CD14-positive monocyte (primary cell): Measurements from ENCODE around the gene F13A1. TPM values are rescaled to one million over a fixed set of nuclear protein-coding genes. Genes with fewer than 3 reads are reported as not detected.

Experiments
- DNase-seq, 3 donors: peaks; one replicate each; pipeline ENCODE4 v3.0.0-alpha.2; 2011 to 2022
- H2AFZ ChIP-seq: 2 replicates; pipeline ENCODE4 v1.6.0; 2012; ENCODE audit warnings: mild to moderate bottlenecking, low read depth, low read length, inconsistent platforms; ENCODE audit not compliant: insufficient read depth, poor library complexity, severe bottlenecking
- H3K27ac ChIP-seq, 2 donors: 1 replicate in 1 of 2; 2 replicates in 1 of 2; pipeline ENCODE4 v1.5.1; 2012 to 2013; ENCODE audit warnings: low read length in 2 of 2, control low read depth in 1 of 2, inconsistent platforms in 1 of 2, low read depth in 1 of 2, mild to moderate bottlenecking in 1 of 2
- H3K27me3 ChIP-seq, 2 donors: one replicate each; pipeline versions ENCODE4 v1.6.0 to v1.6.1; 2011 to 2013; ENCODE audit warnings: low read length in 2 of 2; ENCODE audit not compliant: control insufficient read depth in 2 of 2, insufficient read depth in 2 of 2
- H3K36me3 ChIP-seq, 2 donors: replicated peaks in 1 of 2; 1 replicate in 1 of 2; 2 replicates in 1 of 2; pipeline versions ENCODE4 v1.5.1 to v1.6.1; 2012 to 2013; ENCODE audit warnings: low read length in 2 of 2, control low read depth in 1 of 2, inconsistent platforms in 1 of 2, mild to moderate bottlenecking in 1 of 2; ENCODE audit not compliant: insufficient read depth in 2 of 2, control insufficient read depth in 1 of 2
- H3K4me1 ChIP-seq, 2 donors: 1 replicate in 1 of 2; 2 replicates in 1 of 2; pipeline versions ENCODE4 v1.5.1 to v1.6.1; 2012 to 2013; ENCODE audit warnings: low read length in 2 of 2, control low read depth in 1 of 2, inconsistent platforms in 1 of 2, mild to moderate bottlenecking in 1 of 2, moderate library complexity in 1 of 2; ENCODE audit not compliant: insufficient read depth in 2 of 2, control insufficient read depth in 1 of 2
- H3K4me2 ChIP-seq: replicated peaks from 2 replicates; pipeline ENCODE3; 2012; ENCODE audit warnings: low read length, moderate library complexity, mild to moderate bottlenecking; ENCODE audit not compliant: poor library complexity, severe bottlenecking; ENCODE audit errors: extremely low read depth
- H3K4me3 ChIP-seq, 3 experiments: fragments of 200-600 bp in 1 of 3; sonication (generic) in 1 of 3; replicated peaks in 1 of 3; 1 replicate in 2 of 3; 2 replicates in 1 of 3; pipeline ENCODE4 v1.5.1; 2011 to 2013; ENCODE audit warnings: low read length in 3 of 3, mild to moderate bottlenecking in 3 of 3, control low read depth in 2 of 3, low read depth in 2 of 3, inconsistent platforms in 1 of 3, moderate library complexity in 1 of 3
- H3K79me2 ChIP-seq: 2 replicates; pipeline ENCODE4 v1.6.0; 2012; ENCODE audit warnings: mild to moderate bottlenecking, control low read depth, inconsistent platforms, low read length, moderate library complexity; ENCODE audit not compliant: insufficient read depth
- H3K9ac ChIP-seq: 2 replicates; pipeline ENCODE4 v1.6.0; 2017; ENCODE audit warnings: low read length, mild to moderate bottlenecking; ENCODE audit not compliant: insufficient read depth, poor library complexity, severe bottlenecking
- H3K9me3 ChIP-seq, 2 donors: replicated peaks in 1 of 2; 1 replicate in 1 of 2; 2 replicates in 1 of 2; pipeline versions ENCODE4 v1.5.1 to v1.6.1; 2012 to 2013; ENCODE audit warnings: low read length in 2 of 2, control low read depth in 1 of 2; ENCODE audit not compliant: control insufficient read depth in 1 of 2, insufficient read depth in 1 of 2
- H4K20me1 ChIP-seq: 2 replicates; pipeline ENCODE4 v1.6.0; 2012; ENCODE audit warnings: mild to moderate bottlenecking, low read length, control low read depth, moderate library complexity; ENCODE audit not compliant: insufficient read depth
- H3K27ac Mint-ChIP-seq, 7 donors: one replicate each; pipeline ENCODE4 v1.8.0; 2020; ENCODE audit warnings: mild to moderate bottlenecking in 7 of 7, mixed read lengths in 7 of 7, moderate library complexity in 6 of 7, inconsistent platforms in 2 of 7
- H3K27me3 Mint-ChIP-seq, 3 donors: one replicate each; pipeline ENCODE4 v1.8.0; 2021 to 2022; ENCODE audit warnings: low read depth in 3 of 3, mild to moderate bottlenecking in 3 of 3, mixed read lengths in 3 of 3, moderate library complexity in 3 of 3, inconsistent platforms in 1 of 3
- H3K36me3 Mint-ChIP-seq, 2 donors: one replicate each; pipeline ENCODE4 v1.8.0; 2020; ENCODE audit warnings: mixed read lengths in 2 of 2, inconsistent platforms in 1 of 2, mild to moderate bottlenecking in 1 of 2
- H3K4me1 Mint-ChIP-seq: one replicate; pipeline ENCODE4 v1.8.0; 2020; ENCODE audit warnings: mild to moderate bottlenecking, mixed read lengths
- H3K4me3 Mint-ChIP-seq, 2 donors: one replicate each; pipeline ENCODE4 v1.8.0; 2020; ENCODE audit warnings: mild to moderate bottlenecking in 2 of 2, mixed read lengths in 2 of 2, moderate library complexity in 1 of 2
- H3K9me3 Mint-ChIP-seq, 7 donors: one replicate each; pipeline ENCODE4 v1.8.0; 2020 to 2022; ENCODE audit warnings: mixed read lengths in 7 of 7, mild to moderate bottlenecking in 6 of 7, moderate library complexity in 6 of 7, inconsistent platforms in 2 of 7
- CTCF ChIP-seq: fragments of 200-600 bp; IDR thresholded peaks from one replicate; pipeline ENCODE4 v1.8.0; 2022; ENCODE audit warnings: antibody characterized with exemption, mild to moderate bottlenecking
- WGBS: methylation state at CpG from one replicate; pipeline ENCODE4 v1.1.5; 2013; ENCODE audit warnings: missing lambda C conversion rate; ENCODE audit not compliant: insufficient coverage; 5-methylcytosine and 5-hydroxymethylcytosine counted together
- intact Hi-C, 2 donors: fragments of 100-400 bp; cut with micrococcal nuclease; formaldehyde crosslinking; loops; one replicate each; pipeline versions ENCODE4 v1.15.0 to v1.15.1; 2023
- polyA plus RNA-seq, 3 donors: library from polyadenylated mRNA; depleted of rRNA in 1 of 3; unstranded in 2 of 3; stranded (reverse) in 1 of 3; fragments of 300-500 nt in 2 of 3; fragments of >200 nt in 1 of 3; fragmentation: Illumina TruSeq in 2 of 3; gene quantifications; 1 replicate in 2 of 3; 2 replicates in 1 of 3; pipeline ENCODE4 v1.2.3, GENCODE V29; 2012 to 2021

F13A1 gene
- polyA plus RNA-seq, 3 donors: 49.0 to 136 (median 105) TPM

GRCh38 chr6:6256259-6256658 lies 64.2 kb downstream of the F13A1 start:
- H3K9me3 ChIP-seq: no peaks in the 10 kb centered on the region
- intact Hi-C loops: no loop called here

GRCh38 chr6:6251555-6252280 lies 68.7 kb downstream of the F13A1 start:
- Histone ChIP-seq H3K4me1 (no peaks in the 10 kb centered on the region), H3K27me3 (no peaks in the 10 kb centered on the region), H3K27ac (no peak overlapping the region), H2AFZ (no peak overlapping the region), H3K36me3 (peaks cover 16 to 34% of the 10 kb centered on the region in 2 donors), H4K20me1 (no peaks in the 10 kb centered on the region), H3K4me3 (no peak overlapping the region), H3K9ac (no peak overlapping the region), H3K9me3 (no peaks in the 10 kb centered on the region), H3K4me2 (no peak overlapping the region), H3K79me2 (no peaks in the 10 kb centered on the region)
- Mint-ChIP-seq H3K27ac (no peak overlapping the region), H3K9me3 (no peaks in the 10 kb centered on the region), H3K27me3 (no peaks in the 10 kb centered on the region), H3K36me3 (peaks cover 27 to 55% of the 10 kb centered on the region in 2 donors), H3K4me1 (peaks cover 1% of the 10 kb centered on the region), H3K4me3 (no peak overlapping the region)
- no peak for TF ChIP-seq CTCF
- no peak for DNase-seq
- intact Hi-C loops: no loop called here
- 96% methylated on average over 4 of the region's 13 CpGs for WGBS

More at GRCh38 chr6:6256259-6256658, 64.2 kb downstream of the F13A1 start:
- no peak overlapping the region for H3K9ac ChIP-seq
- H3K4me3 Mint-ChIP-seq: no peak overlapping the region
- no peak overlapping the region for H3K27ac ChIP-seq
- no peak for DNase-seq
- no peaks in the 10 kb centered on the region for H3K27me3 ChIP-seq
- WGBS: 90% methylated on average over 3 of the region's 4 CpGs
- H4K20me1 ChIP-seq: no peaks in the 10 kb centered on the region
- no peaks in the 10 kb centered on the region for H3K79me2 ChIP-seq
- no peak overlapping the region for H2AFZ ChIP-seq
- no peak overlapping the region for H3K4me2 ChIP-seq
- peaks cover 3 to 12% of the 10 kb centered on the region in 2 donors for H3K36me3 ChIP-seq
- H3K36me3 Mint-ChIP-seq: peaks cover 9 to 35% of the 10 kb centered on the region in 2 donors
- H3K4me3 ChIP-seq: no peak overlapping the region
- H3K27ac Mint-ChIP-seq: no peak overlapping the region
- no peaks in the 10 kb centered on the region for H3K27me3 Mint-ChIP-seq
- H3K9me3 Mint-ChIP-seq: no peaks in the 10 kb centered on the region
- TF ChIP-seq CTCF: no peak
- H3K4me1 Mint-ChIP-seq: peaks cover 4% of the 10 kb centered on the region
- no peaks in the 10 kb centered on the region for H3K4me1 ChIP-seq
